NCI-H2029 (cell line): ENCODE data around the gene UNC5A.

Source experiments
- DNase-seq: peaks from one replicate; lab custom pipeline; 2025; lab: John Stamatoyannopoulos, UW

UNC5A gene

DNA sequence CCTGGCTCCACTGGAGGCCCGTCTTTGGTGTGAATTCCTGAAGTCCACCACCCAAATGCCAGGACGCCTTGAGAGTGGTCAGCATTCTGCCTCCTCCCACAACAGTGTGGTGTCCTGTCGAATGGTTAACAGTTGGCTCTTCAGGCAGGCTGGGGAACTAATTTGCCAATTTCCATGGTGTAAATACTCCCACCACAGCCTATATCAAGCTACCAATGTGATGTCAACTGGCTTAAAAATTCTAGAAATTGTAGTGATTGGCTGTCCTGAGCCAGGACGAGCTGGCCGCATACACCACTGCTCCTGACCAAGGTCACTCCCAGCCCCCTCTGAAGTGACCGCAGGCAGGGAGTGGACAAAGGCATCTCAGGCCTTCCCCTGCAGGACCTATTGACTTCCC lies 11.1 kb downstream of the UNC5A start:
- DNase-seq, result no peak

DNA sequence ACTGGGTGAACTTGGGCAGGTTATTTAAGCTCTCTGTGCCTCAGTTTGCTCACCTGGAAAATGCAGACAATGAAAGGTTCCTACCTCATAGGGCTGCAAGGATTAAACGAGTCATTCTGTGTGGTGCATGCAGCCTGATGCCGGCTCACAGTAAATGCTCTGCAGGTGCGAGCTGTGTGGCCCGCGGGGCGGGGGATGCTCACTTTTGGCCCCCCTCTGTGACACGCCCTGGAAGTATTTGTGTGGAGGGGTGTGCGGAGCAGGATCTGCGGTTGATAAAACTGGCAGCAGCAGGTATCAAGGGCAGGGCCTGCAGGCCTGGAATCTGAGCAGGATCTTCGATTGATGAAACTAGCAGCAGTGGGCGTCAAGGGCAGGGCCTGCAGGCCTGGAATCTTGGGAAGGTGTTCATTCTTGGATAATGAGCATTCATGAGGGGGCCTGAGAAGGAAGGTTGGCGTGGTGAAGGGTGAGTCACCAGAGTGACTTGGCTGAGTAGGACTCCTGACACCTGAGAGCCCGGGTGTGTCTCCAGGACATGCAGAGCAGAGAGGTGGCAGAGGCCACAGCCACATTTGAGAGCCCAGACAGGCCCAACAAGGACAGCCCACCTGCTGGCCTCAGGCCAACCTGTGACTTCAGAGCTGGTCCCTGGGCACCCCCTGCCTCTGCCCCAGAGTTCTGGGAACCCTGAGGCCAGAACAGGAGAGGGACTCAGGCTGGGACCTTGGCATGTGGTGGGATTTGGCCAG lies 11.9 kb downstream of the UNC5A start:
- DNase-seq, result peak; percentile 62

DNA sequence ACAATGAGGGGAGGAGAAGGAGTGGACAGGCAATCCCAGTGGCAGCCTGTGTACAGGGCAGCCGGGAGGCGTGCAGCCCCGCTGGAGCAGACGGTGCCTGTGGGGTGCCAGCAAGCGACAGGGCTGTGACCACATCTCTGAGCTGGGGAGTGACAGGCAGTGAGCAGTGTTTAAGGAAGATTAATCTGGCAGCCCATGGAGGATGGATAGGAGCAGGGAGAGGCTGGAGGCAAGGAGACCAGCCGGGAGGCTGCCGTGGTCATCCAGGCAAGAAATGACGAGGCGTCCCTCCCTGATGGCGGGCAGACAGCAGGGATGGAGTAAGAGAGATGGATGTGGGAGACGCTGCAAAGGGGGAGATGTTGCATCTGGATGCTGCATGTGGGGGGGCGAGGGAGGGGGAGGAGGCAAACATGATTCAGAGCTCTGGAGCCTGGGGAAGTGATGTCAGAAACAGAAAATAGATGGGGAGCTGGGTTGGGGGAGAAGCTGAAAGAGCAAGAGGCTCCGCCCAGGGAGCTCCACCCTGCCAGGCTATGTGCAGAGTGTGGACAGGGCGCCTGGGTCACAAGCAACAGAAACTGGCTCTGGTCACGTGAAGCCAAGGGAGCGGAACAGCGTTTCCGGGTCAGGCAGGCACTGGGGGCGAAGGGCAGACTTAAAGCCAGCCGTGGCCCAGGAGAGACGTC lies 12.6 kb downstream of the UNC5A start:
- no peak for DNase-seq

DNA sequence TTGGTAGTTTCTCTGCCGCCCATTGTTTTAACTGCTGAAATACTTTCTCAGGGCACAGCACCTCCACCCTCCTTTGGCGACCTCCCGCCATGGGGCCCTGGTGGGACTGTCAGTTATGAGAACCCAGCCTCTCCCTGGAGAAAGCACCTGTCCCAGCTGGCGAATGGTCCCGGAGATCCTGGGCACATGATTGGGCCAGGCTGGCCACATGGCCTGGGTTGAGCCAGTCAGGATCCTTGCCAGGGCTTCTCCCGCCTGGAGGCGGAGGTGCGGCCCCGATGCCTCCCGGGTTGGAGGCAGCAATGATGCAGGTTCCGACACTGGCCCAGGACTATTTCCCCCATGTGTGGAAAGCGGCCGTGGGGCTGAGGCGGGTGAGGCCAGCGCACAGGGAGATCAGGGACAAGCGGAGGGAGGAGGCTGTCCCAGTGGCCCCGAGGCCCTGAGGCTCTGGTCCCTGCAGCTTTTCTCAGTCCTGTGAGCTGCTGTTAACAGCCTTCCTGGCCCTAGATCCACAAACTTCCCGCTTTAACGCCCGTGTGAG lies 13.6 kb downstream of the UNC5A start:
- no peak for DNase-seq

DNA sequence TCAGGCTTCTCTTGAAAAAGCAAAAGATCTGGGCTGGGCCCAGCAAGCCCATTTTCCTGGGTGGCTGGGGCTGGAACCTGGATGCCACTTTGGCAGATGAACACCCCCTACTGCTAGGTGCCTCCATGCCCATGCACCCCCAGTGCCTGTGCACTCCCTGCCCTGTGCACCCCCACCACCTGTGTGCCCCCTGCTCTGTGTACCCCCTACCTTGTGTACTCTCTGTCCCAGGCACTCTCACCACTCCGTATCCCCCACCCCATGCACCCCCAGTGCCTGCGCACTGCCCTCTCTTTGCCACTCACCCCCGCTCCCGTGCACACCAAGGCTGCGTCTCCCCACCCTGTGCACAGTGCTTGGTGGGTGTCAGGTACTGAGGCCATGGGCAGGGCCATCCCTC lies 14.2 kb downstream of the UNC5A start:
- DNase-seq, result no peak

GRCh38 chr5:176825234-176825633 lies 14.9 kb downstream of the UNC5A start:
- no peak for DNase-seq

GRCh38 chr5:176825957-176826356 lies 15.6 kb downstream of the UNC5A start:
- DNase-seq, result no peak

DNA sequence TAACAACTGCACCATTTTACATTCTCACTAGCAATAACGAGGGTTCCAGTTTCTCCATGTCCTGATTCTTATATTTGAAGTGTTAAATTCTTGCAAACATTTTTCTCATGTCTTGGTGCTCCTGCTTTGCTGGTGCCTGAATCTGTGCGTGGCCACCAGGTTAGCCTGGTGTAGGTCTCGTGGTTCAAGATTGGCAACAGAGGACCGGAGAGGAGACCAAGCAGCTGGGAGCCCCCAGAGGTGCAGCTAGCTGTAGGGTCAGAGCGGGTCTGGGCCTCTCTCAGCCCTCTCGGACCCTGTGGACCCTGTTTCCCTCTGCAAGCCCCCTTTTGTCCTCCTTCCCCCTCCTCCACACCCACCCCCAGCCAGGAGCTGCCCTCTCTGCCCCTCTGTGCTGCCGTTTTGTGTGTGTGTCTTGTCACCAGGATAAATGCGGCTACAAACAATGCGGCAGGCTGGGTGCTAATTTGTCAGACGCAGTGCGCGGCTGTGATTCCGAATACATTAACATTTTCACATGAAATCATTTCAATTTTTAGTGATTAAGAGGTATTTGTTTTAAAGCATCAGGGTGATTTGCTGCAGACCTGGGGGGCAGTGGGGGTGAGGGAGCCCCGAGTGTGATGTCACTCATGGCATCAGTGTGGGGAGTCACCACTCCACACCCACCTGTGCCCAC lies 17.5 kb downstream of the UNC5A start:
- DNase-seq, result no peak

GRCh38 chr5:176829320-176829719 lies 19.0 kb downstream of the UNC5A start:
- DNase-seq, result no peak

DNA sequence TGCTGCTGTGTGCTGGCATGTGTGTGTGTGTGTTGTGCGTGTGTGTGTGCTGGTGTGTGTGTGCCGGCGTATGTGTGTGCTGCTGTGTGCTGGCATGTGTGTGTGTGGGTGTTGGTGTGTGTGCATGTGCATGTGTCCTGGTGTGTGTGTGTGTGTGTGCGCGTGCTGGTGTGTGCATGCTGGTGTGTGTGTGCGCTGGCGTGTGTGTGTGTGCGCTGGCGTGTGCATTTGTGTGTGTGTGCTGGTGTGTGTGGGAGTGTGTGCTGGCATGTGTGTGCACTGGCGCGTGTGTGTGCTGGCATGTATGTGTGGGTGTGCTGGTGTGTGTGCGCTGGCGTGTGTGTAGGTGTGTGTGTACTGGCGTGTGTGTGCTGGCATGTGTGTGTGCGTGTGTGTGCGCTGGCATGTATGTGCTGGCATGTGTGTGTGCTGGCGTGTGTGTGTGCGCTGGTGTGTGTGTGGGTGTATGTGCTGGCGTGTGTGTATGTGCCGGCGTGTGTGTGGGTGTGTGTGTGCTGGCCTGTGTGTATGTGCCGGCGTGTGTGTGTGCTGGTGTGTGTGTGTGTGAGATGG lies 20.1 kb downstream of the UNC5A start:
- DNase-seq, result no peak

GRCh38 chr5:176830995-176831423 lies 20.6 kb downstream of the UNC5A start:
- DNase-seq, result no peak

DNA sequence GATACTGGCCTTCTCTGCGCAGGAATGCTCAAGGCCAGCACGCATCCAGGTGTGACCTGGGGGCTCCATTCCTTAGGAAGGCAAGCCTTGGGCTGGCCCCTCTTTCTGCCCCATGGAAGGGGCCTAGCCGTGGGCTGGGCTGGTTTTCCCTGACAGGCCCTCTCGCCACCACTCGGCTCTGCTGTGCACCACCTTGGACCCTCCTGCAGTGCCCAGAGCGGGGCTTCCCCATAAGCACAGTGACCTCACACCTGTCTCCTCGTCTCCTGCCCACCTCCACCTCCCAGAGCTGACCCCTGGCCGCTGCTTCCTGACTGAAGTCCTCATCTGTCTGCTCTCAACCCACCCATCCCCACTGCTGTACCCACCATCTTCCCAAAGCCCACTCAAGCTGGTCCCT lies 21.1 kb downstream of the UNC5A start:
- no peak for DNase-seq

DNA sequence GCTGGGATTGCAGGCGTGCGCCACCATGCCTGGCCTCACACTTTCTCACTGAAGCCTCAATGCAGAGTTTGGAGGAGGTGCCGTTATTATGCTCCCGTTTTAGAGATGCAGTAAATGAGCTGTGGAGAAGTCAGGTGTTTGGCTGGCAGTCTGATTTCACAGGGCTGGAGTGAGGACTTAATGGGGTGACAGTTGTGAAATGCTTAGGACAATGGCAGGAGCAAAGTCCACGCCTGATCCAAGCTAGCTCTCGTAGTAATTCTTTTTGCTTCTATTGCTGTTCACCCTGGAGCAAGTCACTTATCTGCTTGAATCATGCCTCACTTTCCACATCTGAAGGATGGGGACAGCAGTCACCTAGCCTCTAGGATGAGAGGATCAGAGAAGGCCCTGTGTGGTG lies 21.8 kb downstream of the UNC5A start:
- DNase-seq, result no peak

DNA sequence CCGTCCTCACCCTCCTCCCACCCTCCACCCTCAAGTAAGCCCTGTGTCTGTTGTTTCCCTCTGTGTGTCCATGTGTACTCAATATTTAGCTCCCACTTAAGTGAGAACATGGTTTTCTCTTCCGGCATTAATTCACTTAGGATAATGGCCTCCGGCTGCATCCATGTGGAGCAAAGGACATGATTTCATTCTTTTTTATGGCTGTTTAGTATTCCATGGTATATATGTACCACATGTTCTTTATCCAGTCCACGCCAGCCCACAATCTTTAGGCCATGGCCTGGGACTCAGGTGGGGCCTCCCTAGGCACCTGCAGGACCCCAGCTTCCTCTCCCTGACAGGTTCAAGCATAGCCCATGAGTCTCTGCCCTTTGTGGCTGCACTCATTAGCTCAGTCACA lies 22.9 kb downstream of the UNC5A start:
- DNase-seq, result no peak

DNA sequence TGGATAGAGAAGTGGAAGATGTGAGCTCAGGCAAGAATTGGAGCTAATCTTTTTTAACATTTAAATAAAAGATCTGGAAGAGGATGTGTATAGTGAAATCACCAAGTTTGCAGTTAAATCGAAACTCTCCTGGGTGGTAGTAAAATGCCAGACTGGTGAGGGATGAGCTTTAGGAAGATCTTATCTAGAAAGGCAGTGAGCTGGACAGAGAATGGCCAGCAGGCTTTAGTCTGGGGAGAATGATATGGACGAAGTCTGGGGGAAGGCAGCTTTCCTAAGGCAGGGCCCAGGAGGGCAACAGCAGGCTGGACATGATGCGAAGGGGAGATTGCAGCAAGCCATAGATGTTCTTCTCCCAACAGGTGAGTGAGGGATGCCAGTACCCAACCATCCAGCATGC lies 25.6 kb downstream of the UNC5A start:
- no peak for DNase-seq

GRCh38 chr5:176836811-176837706 lies 26.7 kb downstream of the UNC5A start:
- DNase-seq, result peak; percentile 64

GRCh38 chr5:176837707-176838115 lies 27.4 kb downstream of the UNC5A start:
- no peak for DNase-seq

GRCh38 chr5:176843673-176844072 lies 33.3 kb downstream of the UNC5A start:
- DNase-seq, result no peak

DNA sequence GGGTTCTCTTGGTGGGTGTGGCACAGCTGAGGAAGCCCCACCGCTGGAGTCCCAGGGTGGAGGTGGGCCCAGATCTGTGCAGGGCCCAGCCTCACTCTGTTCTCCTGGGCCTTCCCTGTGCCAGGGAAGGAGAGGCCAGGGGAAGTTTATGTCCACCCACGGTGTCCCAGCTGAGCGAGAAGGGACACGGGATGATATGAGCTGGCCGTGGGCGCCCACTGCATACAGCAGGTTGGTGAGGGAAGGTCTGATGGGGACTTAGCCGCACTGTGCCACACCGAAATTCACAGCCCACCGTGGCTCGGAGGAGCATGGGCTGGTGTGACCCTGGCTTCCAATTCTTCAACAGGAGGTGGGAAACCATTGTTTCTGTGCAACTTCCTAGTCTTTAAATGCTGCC lies 33.9 kb downstream of the UNC5A start:
- no peak for DNase-seq

GRCh38 chr5:176844706-176845391 lies 34.5 kb downstream of the UNC5A start:
- DNase-seq, result peak; percentile 80

DNA sequence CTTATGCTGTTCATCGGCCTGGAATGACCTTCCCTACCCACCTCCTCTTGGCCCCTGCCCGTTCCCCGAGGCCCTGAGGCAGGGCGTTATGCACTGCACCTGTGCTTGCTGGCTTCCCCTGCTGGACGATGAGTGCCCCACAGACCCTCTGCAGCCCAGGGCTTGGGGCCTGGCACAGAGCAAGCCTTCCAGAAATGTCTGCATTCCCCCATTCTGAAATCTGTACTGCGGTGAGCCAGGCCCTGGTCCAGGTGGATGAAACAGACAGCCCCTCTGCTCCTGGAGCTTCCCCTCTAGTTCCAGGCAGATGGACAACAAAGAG lies 35.0 kb downstream of the UNC5A start:
- DNase-seq, result no peak
